Hepatocyte (in vitro differentiated cells): ENCODE data around the gene LEMD1. TPM values are rescaled to one million over a fixed set of nuclear protein-coding genes. Genes with fewer than 3 reads are reported as not detected.

Source experiments
- DNase-seq: peaks from one replicate; pipeline ENCODE4 v3.0.0-alpha.2; 2016; ENCODE audit warnings: low spot score
- H2AFZ ChIP-seq: fragments of 200-600 bp; sonication (generic); 2 replicates; pipeline ENCODE4 v1.6.0; 2016; ENCODE audit warnings: antibody characterized with exemption, mild to moderate bottlenecking
- H3K27ac ChIP-seq: fragments of 200-600 bp; sonication (generic); 2 replicates; pipeline ENCODE4 v1.5.1; 2016; ENCODE audit warnings: mild to moderate bottlenecking
- H3K27me3 ChIP-seq: fragments of 200-600 bp; sonication (generic); 2 replicates; pipeline ENCODE4 v1.6.1; 2016
- H3K36me3 ChIP-seq: fragments of 200-600 bp; sonication (generic); replicated peaks from 2 replicates; pipeline ENCODE4 v1.5.1; 2016; ENCODE audit warnings: low read depth; ENCODE audit not compliant: insufficient read depth
- H3K4me1 ChIP-seq: fragments of 200-600 bp; sonication (generic); 2 replicates; pipeline ENCODE4 v1.5.1; 2016; ENCODE audit warnings: mild to moderate bottlenecking, moderate library complexity; ENCODE audit not compliant: insufficient read depth
- H3K4me2 ChIP-seq: fragments of 200-600 bp; sonication (generic); 2 replicates; pipeline ENCODE4 v1.6.0; 2016
- H3K4me3 ChIP-seq: fragments of 200-600 bp; sonication (generic); 2 replicates; pipeline ENCODE4 v1.5.1; 2016; ENCODE audit warnings: mild to moderate bottlenecking
- H3K79me2 ChIP-seq: fragments of 200-600 bp; sonication (generic); 2 replicates; pipeline ENCODE4 v1.6.0; 2017; ENCODE audit warnings: mild to moderate bottlenecking
- H3K9me2 ChIP-seq: fragments of 200-600 bp; sonication (generic); replicated peaks from 2 replicates; pipeline ENCODE4 v1.6.0; 2017; ENCODE audit warnings: mild to moderate bottlenecking; ENCODE audit not compliant: insufficient read depth
- H3K9me3 ChIP-seq: fragments of 200-600 bp; sonication (generic); 2 replicates; pipeline ENCODE4 v1.5.1; 2016; ENCODE audit warnings: low read depth, mild to moderate bottlenecking
- H4K20me1 ChIP-seq: fragments of 200-600 bp; sonication (generic); 2 replicates; pipeline ENCODE4 v1.6.0; 2016; ENCODE audit warnings: mild to moderate bottlenecking; ENCODE audit not compliant: insufficient read depth, poor library complexity, severe bottlenecking
- EZH2 ChIP-seq: fragments of 200-600 bp; sonication (generic); IDR thresholded peaks from 2 replicates; pipeline ENCODE4 v1.6.1; 2016; ENCODE audit warnings: antibody characterized with exemption, mild to moderate bottlenecking, borderline replicate concordance
- EZH2phosphoT487 ChIP-seq: fragments of 200-600 bp; sonication (generic); IDR thresholded peaks from one replicate; pipeline ENCODE4 v1.6.1; 2018; ENCODE audit warnings: antibody characterized with exemption, mild to moderate bottlenecking, low read depth, moderate library complexity; ENCODE audit not compliant: unreplicated experiment, severe bottlenecking
- WGBS: methylation state at CpG from one replicate; pipeline ENCODE4 v1.1.6; 2016; ENCODE audit warnings: low lambda C conversion rate; ENCODE audit errors: missing lambda C conversion rate; 5-methylcytosine and 5-hydroxymethylcytosine counted together
- microRNA counts: library from miRNA; unstranded; fragments of <30 nt; microRNA quantifications from one replicate; lab custom pipeline; 2017
- microRNA-seq: library from miRNA; unstranded; fragments of <30 nt; microRNA quantifications from one replicate; pipeline ENCODE4, GENCODE V29; 2017
- polyA plus RNA-seq: library from polyadenylated mRNA; unstranded; fragments of >200 nt; fragmentation: Nextera tagmentation; extraction: Ambion mirVana; gene quantifications from 2 replicates; pipeline ENCODE4 v1.2.1, GENCODE V29; 2016
- small RNA-seq: library from RNA; depleted of rRNA; stranded (forward); fragments of <200 nt; gene quantifications from one replicate; pipeline ENCODE3, GENCODE V24; 2014
- total RNA-seq: library from RNA; depleted of rRNA; stranded (reverse); fragments of >200 nt; gene quantifications from 2 replicates; pipeline ENCODE4 v1.2.3, GENCODE V29; 2014
- TF ChIP-seq, protein P1 (sequence below): fragments of 200-600 bp; sonication (generic); IDR thresholded peaks from 2 replicates; pipeline ENCODE4 v1.5.1; 2016; ENCODE audit warnings: antibody characterized with exemption, mild to moderate bottlenecking; ENCODE audit not compliant: poor library complexity

The LEMD1 gene
- total and polyA plus RNA-seq, 2 experiments from 2014 or later: 0.35 to 2.4 TPM

- Histone ChIP-seq H3K4me3 (no peak overlapping the region), H3K79me2 (no peaks in the 10 kb centered on the region), H3K36me3 (no peaks in the 10 kb centered on the region), H3K9me2 (no peaks in the 10 kb centered on the region), H3K4me2 (no peak overlapping the region), H3K9me3 (no peaks in the 10 kb centered on the region), H4K20me1 (no peaks in the 10 kb centered on the region), H2AFZ (no peak overlapping the region), H3K27ac (no peak overlapping the region), H3K27me3 (peaks cover 12% of the 10 kb centered on the region), H3K4me1 (no peaks in the 10 kb centered on the region)
- no peak for TF ChIP-seq EZH2phosphoT487
- TF ChIP-seq, protein P1, sequence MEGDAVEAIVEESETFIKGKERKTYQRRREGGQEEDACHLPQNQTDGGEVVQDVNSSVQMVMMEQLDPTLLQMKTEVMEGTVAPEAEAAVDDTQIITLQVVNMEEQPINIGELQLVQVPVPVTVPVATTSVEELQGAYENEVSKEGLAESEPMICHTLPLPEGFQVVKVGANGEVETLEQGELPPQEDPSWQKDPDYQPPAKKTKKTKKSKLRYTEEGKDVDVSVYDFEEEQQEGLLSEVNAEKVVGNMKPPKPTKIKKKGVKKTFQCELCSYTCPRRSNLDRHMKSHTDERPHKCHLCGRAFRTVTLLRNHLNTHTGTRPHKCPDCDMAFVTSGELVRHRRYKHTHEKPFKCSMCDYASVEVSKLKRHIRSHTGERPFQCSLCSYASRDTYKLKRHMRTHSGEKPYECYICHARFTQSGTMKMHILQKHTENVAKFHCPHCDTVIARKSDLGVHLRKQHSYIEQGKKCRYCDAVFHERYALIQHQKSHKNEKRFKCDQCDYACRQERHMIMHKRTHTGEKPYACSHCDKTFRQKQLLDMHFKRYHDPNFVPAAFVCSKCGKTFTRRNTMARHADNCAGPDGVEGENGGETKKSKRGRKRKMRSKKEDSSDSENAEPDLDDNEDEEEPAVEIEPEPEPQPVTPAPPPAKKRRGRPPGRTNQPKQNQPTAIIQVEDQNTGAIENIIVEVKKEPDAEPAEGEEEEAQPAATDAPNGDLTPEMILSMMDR: no peak
- TF ChIP-seq EZH2: no peak
- 82% methylated on average over 7 of the region's 7 CpGs for WGBS
- no peak for DNase-seq
These were observed 84.4 kb downstream of the LEMD1 start for GRCh38 chr1:205337481-205337880.

GRCh38 chr1:205335692-205336091 is 86.2 kb downstream of the LEMD1 start:
- TF ChIP-seq EZH2phosphoT487 (no peak), EZH2 (no peak)
- TF ChIP-seq, protein P1: peak; percentile 90
- Histone ChIP-seq H3K36me3 (no peaks in the 10 kb centered on the region), H3K79me2 (no peaks in the 10 kb centered on the region), H2AFZ (no peak overlapping the region), H3K9me2 (no peaks in the 10 kb centered on the region), H3K4me3 (no peak overlapping the region), H3K4me2 (no peak overlapping the region), H3K4me1 (no peaks in the 10 kb centered on the region), H4K20me1 (no peaks in the 10 kb centered on the region), H3K27me3 (peaks cover 5% of the 10 kb centered on the region), H3K27ac (no peak overlapping the region), H3K9me3 (no peaks in the 10 kb centered on the region)
- 6% methylated on average over 4 of the region's 4 CpGs for WGBS
- peak; percentile 92 for DNase-seq

DNA sequence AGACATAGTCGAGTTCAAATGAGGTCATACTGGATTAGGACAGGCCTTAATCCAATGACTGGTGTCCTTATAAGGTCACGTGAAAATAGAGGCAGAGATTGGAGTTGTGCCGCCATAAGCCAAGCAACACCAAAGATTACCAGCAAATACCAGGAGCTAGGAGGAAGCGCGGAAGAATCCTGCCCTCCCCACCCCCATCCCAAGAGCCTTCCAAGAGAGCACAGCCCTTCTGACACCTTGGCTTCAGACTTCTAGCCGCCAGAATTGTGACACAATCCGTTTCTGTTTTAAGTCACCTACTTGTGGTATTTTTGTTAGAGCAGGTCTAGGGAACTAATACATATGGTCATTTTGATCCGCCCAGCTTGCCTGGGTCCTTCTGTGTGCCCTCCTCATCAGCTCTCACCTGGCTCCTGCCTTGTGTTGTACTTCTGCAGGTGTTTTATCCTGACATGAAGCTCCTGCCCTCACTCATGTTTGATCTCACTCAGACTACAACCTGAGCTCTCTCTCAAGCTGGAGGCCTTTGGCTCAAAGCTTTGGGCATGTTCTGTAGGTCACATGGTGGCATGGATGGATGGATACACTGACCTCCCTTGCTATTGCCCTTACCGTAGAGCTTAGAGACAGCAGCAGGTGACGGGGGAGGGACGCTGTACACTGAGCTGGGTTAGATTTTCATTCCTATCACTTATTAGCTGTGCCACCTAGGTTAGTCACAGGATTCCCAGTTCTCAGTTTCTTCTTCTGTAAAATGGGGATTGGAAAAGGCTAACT is 89.7 kb downstream of the LEMD1 start:
- H3K36me3 ChIP-seq: no peaks in the 10 kb centered on the region
- H2AFZ ChIP-seq: no peak overlapping the region
- no peaks in the 10 kb centered on the region for H3K79me2 ChIP-seq
- whole genome bisulfite sequencing: 91% methylated on average over 11 of the region's 11 CpGs
- TF ChIP-seq, protein P1: no peak
- TF ChIP-seq EZH2: no peak
- TF ChIP-seq EZH2phosphoT487: no peak
- no peak overlapping the region for H3K4me3 ChIP-seq
- no peak overlapping the region for H3K27ac ChIP-seq
- H3K4me2 ChIP-seq: no peak overlapping the region
- no peaks in the 10 kb centered on the region for H3K9me3 ChIP-seq
- H4K20me1 ChIP-seq: no peaks in the 10 kb centered on the region
- no peaks in the 10 kb centered on the region for H3K27me3 ChIP-seq
- H3K9me2 ChIP-seq: no peaks in the 10 kb centered on the region
- H3K4me1 ChIP-seq: no peaks in the 10 kb centered on the region
- no peak for DNase-seq

MicroRNA genes within 50 kb of the gene (microRNA counts, 767-probe panel; counts per million panel counts)
- microRNA hsa-miR-135b-5p (lab: Ali Mortazavi, UCI): 6,201 counts per million, percentile 26 among the panel's probes with 10 or more counts

Small RNA genes within 50 kb of the gene (microRNA-seq; reads per million reads assigned to microRNA genes)
- 540 reads per million, percentile 74 among the genes with 10 or more reads in this experiment for gene MIR135B

Small RNA genes within 50 kb of the gene (small RNA-seq; reads per million reads assigned to genes)
- gene MIR135B (2.9 reads per million, percentile 90 among the genes with 10 or more reads in this experiment), gene SNRPGP10 (not detected)

Other genes with a start within 250 kb of the LEMD1 start
- 8.5 and 11.0 TPM in 2 replicates for gene DSTYK, start 210.4 kb downstream of the LEMD1 start, total RNA-seq
- 7.7 and 8.4 TPM in 2 replicates for gene DSTYK, start 210.4 kb downstream of the LEMD1 start, polyA plus RNA-seq
- 2.4 and 2.5 TPM in 2 replicates for gene TMCC2, start 194.1 kb downstream of the LEMD1 start, total RNA-seq
- 1.7 and 2.9 TPM in 2 replicates for gene TMCC2, start 194.1 kb downstream of the LEMD1 start, polyA plus RNA-seq
- 12.6 and 13.4 TPM in 2 replicates for gene NUAK2, start 100.3 kb downstream of the LEMD1 start, total RNA-seq
- 20.7 and 22.5 TPM in 2 replicates for gene NUAK2, start 100.3 kb downstream of the LEMD1 start, polyA plus RNA-seq
- 0.28 and 0.40 TPM in 2 replicates for gene KLHDC8A, start 65.1 kb downstream of the LEMD1 start, total RNA-seq
- gene KLHDC8A, start 65.1 kb downstream of the LEMD1 start, polyA plus RNA-seq: 1.6 and 1.7 TPM in 2 replicates
- gene BLACAT1, start 34.0 kb upstream of the LEMD1 start, total RNA-seq: 0.40 and 0.48 TPM in 2 replicates
- 0.35 and 0.58 TPM in 2 replicates for gene BLACAT1, start 34.0 kb upstream of the LEMD1 start, polyA plus RNA-seq
- gene CDK18, start 82.6 kb upstream of the LEMD1 start, total RNA-seq: 4.5 and 8.0 TPM in 2 replicates
- 16.7 and 20.0 TPM in 2 replicates for gene CDK18, start 82.6 kb upstream of the LEMD1 start, polyA plus RNA-seq
- 16.0 and 19.1 TPM in 2 replicates for gene ELK4, start 210.0 kb upstream of the LEMD1 start, total RNA-seq
- 4.7 and 6.1 TPM in 2 replicates for gene ELK4, start 210.0 kb upstream of the LEMD1 start, polyA plus RNA-seq